ENCODE results near the gene UBE2A.

The UBE2A gene

DNA sequence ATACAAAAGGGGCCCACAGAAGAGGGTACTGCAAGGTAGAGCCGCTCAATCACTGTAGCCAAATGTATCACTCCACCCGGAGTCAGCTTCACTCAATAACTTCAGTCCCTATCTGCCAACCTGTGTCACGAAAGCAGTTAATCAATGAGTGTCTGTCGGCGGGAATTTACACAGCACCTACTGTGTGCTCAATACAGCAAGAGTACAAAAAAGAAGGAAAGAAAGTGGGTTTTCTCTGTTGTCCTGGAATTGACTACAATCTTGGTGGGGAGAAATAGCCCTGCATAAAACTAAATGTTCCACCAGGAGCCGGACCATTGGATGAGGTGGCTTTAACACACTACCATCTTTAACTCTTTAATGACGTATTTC, 32.6 kb downstream of the UBE2A start:
- no peak for DNase-seq (ENCODE audit: low read depth in 3 of 3)

DNA sequence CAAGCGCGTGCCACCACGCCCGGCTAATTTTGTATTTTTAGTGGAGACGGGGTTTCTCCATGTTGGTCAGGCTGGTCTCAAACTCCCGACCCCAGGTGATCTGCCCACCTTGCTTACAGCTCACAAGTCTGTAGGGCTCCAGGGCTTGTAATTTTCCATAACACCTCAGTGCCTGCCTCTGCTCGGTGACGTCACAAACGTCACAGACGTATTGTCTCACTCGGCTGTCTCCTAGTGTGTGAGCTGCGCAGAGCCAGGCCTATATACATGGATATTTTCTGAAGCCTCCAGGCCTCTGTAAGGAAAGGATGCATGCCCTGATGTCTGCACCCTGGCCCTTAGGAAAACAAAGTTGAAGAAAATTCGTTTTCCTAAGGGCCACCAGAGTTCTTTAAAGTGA, 40.4 kb downstream of the UBE2A start:
- no peak for DNase-seq (ENCODE audit: low read depth in 3 of 3)

- no peak for DNase-seq (ENCODE audit: low read depth in 3 of 3)
These were observed 43.3 kb downstream of the UBE2A start for GRCh38 chrX:119617517-119618164.

DNA sequence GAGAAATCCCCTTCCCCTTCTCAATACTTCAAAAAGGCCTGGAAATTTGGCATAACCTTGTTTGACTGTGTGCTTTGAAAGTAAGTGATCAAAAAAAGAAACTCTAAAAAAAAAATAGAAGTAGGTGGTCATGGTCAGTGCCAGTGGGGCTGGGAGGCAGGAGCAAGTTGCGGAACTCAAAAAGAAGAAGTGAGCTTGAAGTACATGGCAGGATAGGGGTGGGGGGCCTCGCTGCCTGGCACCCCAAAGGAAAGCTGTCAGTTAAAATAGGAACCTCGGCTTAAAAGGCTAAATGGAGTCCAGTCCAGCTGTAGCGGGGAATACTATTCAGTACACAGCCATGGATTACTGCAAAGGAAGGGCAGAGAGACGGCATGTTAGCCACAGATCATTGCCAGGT, 44.1 kb downstream of the UBE2A start:
- DNase-seq (ENCODE audit: low read depth in 3 of 3), result no peak

DNA sequence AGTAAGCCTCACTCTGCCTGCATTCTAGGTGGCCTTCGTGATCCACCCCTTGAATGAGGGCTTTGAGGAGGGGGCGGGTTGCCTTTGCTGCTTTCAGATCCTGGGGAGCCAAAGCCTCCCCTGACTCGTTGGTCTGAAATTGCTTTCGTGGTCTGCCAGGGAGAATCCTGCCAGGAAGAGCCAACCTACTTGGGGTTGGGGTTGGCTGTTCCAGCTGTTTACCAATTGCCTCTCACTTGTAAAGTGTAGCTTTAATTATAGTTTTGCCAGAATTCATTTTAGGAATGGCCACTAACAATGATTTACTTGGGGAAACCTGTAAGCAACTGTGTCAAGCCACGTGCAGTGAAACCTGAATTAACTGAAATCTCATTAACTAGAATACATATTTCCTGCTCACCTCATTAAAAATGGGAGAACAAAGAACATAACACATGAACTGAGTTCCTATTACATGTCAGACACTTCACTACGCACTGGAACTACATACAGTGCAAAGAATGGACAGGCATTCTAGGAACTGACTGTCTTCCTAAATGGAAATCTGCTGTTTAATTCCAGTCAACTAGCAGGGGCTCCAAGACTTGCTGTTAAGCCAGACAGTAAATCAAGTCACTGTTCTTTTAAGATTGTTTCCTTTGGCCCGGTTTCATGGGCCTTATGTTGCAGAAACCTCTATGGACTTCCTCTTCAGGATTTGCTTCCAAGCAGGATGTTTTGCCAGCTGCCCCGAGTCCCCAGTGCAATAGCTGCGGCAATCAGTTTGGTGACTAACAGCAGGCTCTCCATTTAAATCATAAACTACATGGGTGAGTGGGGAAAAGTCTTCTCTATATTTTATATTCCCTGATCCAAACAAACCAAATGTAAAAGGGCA, 48.2 kb downstream of the UBE2A start:
- no peak for DNase-seq (ENCODE audit: low read depth in 3 of 3)

DNA sequence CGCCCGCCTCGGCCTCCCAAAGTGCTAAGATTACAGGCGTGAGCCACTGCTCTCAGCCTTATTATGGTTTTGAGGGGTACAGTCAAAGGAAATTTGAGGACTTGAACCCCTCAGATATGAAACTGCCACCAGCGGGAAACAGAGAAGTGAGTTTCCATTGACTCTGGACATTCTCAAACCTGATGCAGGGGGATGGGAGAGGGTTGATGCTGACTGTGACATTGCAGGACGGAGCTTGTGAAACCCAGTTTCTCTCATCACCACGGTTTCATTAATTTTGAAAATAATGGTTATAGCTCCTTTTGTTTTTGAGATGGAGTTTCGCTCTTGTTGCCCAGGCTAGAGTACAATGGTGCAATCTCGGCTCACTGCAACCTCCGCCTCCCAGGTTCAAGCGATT, 50.1 kb downstream of the UBE2A start:
- DNase-seq (ENCODE audit: low read depth in 3 of 3), result no peak

GRCh38 chrX:119624951-119625668, 50.7 kb downstream of the UBE2A start:
- no peak for DNase-seq (ENCODE audit: low read depth in 3 of 3)

GRCh38 chrX:119625843-119626242, 51.5 kb downstream of the UBE2A start:
- no peak for DNase-seq (ENCODE audit: low read depth in 3 of 3)
